ENCODE measurements around the gene ARID3B.
A peak's percentile ranks its signal among the peaks of the same experiment; 100 is the strongest.
"Not testable (repeated sequence)": the region's sequence is repeated elsewhere in the genome, so short reads cannot be mapped to it uniquely, and the experiment has no call there.

The ARID3B gene

DNA sequence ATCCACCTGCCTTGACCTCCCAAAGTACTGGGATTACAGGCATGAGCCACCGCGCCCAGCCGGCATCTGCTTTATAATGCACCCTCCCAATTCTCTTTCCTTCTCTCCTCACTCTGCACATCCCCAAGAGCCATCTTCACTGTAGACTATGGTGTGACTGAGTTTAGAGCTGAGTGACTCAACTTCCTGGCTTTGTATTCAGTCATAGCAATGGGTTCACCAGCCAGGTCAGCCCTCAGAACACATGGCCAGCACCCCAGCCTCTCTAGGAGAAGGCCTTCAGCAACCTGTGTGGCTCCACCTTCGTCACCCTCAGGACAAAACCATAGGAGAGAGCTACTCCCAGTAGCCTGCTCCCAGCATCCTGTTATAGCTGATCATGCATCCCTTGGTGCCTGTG lies 33.0 kb downstream of the ARID3B start:
- DNase-seq: peak; percentile 23

DNA sequence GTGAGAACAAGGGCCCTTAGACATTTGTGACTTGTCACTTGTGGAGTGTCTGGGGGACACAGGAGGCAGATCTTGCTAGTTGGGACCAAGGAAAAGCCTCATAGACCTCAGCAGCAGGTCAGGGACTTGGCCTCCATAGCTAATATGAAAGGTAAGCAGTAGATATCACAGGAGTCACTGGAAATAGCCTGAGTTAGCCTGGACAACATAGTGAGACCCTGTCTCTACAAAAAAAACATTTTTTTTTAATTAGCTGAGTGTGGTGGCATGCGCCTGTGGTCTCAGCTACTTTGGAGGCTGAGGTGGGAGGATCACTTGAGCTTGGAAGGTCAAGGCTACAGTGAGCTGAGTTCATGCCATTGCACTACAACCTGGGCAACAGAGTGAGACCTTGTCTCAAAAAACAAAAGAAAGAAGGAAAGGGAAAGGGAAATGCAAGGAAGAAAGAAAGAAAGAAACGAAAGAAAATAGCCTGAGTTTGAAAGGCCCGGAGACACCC lies 37.5 kb downstream of the ARID3B start:
- no peak for DNase-seq

DNA sequence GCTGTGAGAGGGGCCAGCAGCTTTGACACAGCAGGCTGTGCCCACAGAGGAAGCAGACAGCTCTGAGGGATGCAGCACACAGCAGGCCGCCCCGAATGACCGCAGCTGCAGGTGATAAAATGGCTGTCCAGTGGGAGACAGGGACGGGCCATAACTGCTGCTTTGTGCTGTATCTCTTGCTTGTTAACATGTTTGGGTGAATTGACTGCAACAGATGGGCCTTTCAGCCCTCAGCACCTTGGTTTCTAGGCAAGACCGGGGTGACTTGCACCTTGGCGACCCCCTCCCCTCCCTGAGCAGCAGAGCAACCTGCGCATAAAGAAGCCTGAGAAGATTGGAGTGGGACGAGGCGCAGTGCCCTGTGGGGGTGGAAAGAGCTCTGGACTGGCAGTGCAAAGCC lies 38.0 kb downstream of the ARID3B start:
- DNase-seq: no peak

DNA sequence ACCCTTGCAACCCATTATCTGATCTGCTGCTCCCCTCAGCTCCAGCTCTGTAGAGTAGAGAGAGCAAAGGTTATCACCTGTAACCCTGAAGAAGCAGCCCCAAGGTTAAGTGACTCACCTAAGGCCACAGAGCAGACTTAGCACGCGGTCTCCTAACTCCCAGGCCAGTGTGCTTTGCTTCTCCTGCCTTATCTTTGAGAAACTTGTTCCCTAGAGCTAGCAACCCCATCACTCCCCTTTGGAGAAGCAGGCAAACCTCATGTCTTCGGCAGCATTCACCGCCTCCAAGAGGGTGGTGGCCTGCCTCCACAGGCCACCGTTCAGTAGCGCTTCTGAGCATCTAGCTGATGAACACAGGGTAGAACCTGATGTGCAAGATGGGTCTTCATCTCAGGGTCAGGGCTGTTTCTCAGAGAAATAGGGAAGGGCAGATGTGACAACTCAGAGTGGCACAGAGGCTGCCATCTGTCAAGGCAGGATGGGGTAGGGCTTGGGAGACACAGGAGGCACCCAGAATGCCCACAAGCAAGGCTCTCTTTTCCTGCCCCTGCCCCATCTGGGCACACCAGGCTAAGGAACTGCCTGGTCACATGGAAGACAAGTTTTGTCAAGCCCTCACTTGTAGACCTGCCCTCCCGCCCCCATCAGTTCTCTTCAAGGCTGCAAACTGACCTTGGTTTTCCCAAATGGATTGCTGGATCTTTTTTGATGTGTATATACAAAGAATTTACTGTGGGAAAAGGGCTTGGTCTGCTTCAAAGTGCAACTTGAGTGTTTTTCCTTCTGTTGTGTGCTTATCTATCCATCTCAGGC lies 39.7 kb downstream of the ARID3B start:
- peak; percentile 20 for DNase-seq

DNA sequence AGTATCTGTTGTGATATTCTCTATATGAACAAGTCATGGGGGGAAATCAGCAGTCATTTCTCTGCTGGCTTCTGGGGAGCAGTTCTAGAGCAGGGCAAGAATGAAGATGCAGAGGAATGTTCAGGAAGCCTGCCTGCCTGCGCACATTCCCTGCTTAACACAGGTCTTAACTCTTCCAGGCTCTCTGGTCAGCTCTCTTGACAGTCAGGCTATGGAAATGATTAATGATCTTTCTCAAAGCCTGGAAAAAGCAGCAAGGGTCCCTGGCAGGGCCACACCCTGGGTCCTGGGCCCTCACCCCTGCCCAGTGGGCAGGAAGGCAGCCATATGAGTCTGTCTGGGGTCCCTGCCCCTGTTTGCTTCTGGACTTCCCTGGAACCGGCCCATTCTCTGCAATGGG lies 43.2 kb downstream of the ARID3B start:
- no peak for DNase-seq

DNA sequence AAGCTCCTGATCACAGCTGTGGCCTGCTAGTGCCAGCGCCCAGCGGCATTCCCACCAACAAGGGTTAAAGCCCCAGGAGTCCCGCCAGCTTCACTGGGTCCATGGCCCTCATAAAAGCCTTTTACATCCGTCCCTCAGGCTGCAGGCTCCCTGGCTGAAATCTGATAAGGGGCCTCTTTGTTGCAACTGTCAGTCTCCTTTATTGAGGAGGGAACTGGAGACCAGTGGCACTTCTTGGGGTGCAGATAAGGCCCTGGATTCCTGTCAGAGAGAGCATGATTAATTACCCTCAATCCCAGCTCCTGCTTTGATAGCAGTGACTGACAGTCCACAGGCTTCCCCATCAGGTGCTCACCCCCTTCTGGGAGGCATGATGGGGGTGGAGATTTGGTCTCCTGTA lies 43.8 kb downstream of the ARID3B start:
- DNase-seq: no peak

DNA sequence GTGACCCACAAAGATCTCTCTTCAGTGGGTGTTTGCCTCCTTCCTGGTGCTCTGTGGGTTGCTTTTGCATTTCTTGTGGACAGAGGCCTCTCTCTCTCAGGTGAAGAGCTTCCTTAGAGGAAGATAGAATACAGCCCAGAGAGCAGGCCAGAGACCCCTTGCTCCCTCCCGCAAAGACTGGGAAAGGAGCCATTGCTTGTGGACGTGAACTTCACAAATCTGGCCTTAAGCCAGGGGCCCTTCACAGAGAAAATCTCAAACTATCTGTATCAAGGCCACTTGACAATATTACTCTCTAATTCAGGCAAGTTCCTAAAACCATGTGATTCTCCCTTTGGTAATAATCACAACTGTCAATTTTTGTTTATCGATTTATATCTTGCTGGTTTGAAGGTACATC lies 44.2 kb downstream of the ARID3B start:
- no peak for DNase-seq

DNA sequence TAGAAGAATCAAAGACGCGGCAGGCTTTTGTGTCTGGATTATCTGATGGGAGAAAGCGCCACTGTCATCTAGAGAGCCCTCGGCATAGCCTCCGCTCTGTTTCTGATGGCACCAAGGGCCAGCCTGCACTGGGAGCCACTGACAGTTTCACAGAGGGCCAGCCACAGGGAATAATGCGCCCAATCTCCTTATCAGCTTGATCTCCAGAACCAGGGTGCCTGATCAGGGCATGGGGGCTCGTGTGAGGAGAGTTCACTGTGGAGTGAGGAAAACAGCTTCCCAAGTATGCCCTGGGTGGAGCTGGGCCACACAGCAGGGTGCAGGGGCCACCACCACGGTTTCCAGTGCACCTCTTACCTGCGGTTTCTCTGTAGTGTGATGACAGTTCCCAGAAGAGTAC lies 44.8 kb downstream of the ARID3B start:
- DNase-seq: no peak

DNA sequence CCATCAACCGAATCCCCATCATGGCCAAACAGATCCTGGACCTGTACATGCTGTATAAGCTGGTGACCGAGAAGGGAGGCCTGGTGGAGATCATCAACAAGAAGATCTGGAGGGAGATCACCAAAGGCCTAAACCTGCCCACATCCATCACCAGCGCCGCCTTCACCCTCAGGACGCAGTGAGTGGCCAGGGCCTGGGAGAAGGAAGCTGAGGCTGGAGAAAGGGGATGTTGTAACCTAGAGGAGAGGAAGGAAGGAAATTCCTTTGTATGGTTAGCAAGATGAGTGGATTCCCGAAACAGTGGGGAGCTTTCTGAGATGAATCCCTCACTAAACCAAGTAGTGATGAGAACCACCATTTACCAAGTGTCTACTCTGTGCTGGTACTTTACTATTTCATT lies 48.8 kb downstream of the ARID3B start:
- no peak for DNase-seq

DNA sequence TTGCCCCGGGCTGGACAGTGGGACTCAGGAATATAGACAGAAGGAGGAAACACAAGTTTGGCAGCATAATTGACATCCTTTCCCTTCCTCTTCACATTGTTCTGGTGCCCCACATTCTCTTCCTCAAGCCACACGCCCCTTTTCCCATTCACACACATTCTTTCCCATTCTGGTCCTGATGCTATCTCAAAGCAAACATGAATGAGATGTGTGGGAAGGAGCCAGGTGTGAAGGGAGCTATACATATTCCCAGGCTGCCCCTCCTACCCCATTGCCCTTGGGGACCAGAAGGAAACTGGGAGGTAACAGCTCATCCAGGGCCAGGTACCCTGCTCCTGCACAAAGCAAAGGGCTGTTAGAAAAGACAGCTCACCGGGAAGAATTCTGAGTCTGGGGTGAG lies 51.2 kb downstream of the ARID3B start:
- no peak for DNase-seq

DNA sequence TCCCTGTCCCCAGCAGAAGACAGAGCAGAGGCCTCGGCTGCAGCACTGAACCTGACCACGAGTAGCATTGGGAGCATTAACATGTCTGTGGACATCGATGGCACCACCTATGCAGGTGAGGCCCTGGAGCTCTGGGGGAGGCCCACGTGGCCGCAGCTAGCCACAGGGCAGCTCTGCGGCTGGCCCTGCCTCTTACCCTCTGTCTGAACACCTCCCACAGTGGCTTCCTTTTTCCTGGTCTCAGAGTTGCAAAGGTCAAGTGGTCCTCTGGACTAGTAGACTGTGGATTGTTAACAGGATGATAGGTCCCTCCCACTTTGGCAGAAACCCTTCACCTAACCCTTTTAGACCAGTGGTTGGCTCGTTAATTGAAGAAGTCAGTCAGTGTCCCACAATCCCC lies 52.1 kb downstream of the ARID3B start:
- DNase-seq: no peak

DNA sequence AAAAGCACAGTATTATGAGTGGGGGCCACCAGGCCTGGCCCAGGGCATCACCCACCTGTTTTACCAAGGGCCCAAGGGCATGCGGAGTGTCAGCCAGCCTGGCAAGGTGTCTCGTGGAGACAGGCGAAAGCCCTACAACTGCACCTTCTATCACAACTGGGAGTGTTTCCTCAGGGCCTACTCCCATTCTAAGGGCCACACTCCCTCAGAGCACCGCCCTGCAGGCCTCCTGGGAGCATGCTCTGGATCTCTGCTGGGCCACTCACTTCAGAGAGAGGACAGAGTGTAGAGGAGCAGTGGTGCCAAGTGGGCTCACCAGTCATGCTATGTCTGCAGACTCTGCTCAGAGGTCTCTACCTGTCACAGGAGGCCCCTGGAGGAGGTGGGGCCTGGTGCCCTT lies 53.4 kb downstream of the ARID3B start:
- DNase-seq: no peak

DNA sequence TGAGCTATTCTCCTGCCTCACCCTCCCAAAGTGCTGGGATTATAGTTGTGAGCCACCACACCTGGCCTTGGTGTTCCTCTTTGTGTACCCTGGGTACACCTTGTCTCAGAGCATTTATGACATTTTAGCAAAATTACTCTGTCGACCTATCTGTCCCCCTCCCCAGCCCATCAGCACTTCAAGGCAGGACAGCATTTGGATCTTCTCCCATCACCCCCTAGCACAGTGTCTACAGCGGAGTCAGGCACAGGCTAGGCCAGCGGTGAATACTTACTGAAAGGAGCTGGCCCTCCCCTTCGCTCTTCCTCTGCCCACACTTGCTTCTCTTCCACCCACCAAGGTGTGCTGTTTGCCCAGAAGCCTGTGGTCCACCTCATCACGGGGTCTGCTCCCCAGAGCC lies 54.3 kb downstream of the ARID3B start:
- no peak for DNase-seq

DNA sequence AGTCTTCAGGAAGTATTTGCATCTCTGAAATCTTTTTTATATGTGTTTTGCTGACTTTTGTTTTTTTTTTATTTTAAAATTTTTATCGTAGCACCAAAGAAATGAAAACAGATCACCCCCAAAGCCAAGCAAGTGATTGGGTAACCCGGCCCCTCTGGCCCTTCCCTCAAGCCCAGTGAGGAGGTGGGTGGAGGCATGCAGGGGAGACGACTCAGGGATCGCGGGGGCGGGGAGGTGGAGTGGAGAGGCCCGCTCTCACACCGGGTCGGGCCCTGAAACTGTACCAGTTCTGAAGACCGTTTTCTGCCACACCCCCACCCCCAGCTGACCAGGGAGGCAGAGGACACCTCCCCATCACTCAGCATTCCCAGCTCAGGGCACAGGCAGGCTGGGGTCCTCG lies 55.7 kb downstream of the ARID3B start:
- DNase-seq: not testable (repeated sequence)

DNA sequence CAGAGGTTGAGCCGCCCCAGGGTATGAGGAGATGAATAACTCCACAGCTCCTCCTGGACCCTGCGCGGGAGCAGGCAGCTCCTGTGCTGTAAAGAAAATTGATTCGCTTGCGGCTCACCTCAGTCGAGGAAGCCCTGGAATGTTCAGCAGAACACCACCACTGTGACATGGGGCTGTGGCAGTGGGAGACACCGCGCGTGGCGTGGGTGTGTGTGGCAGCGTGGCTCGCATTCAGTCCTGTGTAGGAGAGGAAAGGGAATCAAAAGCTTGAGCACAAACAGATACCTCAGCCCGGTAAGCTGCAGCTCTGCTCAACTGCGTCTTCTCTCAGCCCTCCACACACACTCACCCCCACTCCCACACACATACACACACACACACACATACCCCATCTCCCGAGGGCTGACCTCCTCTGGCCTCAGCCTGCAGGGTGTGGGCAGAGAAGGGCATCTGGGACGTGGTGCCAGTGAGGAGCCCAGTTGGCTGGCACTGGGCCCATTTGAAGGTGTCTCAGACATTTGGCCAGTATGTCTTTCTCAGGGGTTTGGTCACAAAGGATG lies 56.2 kb downstream of the ARID3B start:
- not testable (repeated sequence) for DNase-seq

DNA sequence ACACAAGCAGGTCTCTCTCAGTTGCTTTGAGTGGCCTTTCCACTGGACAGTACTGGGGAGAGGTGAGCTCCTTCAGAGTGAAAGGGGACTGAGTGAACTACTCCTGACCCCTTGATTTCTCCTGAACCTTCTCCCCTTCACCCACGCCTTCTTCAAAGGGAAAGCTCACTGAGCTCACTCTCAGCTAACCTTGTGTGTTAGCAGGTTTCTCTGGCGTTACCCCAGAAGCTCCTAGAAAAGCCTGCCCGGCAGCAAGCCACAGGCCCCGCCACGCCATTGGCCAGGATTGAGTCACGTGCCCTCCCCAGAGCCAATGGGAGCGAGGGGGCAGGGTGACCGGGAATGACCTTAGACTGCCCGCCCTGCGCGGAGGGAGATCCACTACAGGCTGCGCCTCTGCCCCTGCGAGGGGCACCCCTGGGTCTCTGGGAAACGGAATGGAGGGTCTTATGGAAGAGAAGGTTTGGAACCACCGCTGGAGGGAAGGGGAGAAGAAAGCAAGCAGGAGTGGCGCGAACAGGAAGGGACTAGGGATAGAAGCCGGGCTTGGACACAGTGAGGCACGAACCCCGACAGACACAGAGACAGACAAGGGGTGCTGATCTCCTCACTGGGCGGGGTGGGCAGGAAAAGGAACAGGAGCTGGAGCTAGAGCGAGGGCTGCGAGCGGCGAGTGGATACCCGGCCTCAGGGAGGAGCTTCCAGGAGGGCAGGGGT lies 57.3 kb downstream of the ARID3B start:
- peak; percentile 91 for DNase-seq

DNA sequence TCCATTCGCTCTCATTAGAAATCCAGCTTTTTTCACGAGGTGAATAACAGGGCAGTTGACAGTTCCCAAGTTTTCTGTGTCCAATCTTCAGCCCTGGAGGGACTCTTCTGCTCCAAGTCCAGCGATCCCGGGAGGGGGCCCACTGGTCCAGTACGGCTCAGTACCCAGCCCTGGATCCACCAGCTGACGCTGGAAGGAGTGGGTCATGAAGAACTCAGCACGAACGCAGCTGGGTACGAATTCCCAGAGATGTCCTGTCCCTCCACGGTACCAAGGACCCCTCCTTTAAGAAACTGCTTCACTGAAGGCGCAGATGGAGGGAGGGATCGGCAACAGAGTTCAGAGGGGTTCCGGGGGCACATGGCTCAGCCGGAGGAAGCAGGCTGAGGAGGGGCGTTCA lies 58.1 kb downstream of the ARID3B start:
- no peak for DNase-seq

DNA sequence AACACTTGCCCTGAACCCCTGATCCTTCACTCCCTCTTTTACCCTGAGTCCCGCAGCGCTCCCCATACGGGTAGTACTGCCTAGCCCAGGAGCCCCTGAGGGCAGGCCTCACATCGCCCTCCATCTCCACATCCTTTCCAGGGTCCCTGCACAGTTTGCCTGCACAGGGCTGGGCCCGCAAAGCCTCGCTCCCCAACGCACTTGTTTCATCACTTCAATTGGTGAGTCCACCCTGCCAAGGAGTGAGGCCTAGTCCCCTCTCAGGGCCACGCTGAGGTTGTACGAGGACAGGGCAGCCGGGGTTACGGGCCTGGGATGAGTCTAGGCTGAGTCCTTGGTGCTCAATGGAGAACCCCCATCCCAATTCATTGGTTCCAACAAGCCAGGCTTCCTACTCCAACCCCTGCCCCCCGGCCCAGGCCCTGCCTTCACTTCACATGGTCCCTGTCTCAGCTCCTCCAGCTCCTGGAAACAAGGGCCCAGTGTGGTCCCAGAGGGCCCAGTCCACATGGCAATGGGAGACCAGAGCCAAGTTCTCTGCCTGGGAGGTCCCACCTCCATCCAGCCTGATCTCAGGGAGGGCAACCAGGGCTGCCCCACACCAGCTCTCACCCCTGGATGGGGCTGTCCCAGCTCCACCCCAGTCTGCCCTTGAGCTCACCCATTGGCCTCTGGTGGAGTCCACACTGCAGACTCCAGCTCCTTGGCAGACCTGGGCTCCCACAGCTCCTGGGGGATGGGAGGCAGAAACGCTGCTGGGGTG lies 62.2 kb downstream of the ARID3B start:
- no peak for DNase-seq

DNA sequence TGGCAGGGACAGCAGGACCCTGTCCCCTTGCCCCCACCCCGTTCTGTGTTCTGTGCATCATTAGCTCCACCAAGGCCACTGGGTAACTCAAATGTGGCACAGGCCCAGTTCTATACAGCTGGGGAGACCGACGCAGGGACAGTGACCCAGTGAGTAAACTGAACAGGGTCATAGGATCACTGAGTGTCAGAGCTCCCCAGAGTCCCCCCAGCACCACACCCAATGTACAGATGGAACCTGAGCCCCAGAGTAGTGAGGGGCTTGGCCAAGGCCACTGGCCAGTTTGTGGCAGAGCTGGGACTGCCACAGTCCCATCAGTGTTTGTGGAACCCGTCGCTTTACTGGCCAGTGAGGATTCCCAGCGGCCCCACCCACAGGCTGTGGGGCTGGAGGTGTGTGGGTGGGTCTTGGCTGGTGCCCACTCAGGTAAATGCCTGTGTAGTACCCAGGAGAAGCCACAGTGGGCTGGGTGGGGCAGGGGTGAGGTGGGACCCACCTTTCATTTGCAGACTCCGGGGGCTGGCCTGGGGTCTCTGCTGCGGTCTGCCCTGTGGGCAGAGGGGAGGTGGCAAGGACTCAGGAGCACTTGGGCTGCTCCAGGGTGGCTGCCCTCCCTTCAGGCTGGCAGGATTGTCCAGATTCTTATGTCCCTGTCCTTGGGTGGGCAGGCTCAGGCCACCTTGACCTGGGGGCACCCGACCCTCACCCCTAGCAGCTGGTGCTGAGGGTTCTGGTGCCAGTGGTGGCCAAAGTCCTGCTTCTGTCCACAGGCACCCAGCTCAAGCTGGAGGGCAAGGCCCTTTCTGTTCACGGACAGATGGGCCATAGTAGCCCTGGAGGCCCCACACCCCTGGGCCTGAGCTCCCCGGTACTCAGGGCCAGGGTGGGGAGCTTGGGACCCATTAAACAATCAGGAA lies 63.0 kb downstream of the ARID3B start:
- no peak for DNase-seq

DNA sequence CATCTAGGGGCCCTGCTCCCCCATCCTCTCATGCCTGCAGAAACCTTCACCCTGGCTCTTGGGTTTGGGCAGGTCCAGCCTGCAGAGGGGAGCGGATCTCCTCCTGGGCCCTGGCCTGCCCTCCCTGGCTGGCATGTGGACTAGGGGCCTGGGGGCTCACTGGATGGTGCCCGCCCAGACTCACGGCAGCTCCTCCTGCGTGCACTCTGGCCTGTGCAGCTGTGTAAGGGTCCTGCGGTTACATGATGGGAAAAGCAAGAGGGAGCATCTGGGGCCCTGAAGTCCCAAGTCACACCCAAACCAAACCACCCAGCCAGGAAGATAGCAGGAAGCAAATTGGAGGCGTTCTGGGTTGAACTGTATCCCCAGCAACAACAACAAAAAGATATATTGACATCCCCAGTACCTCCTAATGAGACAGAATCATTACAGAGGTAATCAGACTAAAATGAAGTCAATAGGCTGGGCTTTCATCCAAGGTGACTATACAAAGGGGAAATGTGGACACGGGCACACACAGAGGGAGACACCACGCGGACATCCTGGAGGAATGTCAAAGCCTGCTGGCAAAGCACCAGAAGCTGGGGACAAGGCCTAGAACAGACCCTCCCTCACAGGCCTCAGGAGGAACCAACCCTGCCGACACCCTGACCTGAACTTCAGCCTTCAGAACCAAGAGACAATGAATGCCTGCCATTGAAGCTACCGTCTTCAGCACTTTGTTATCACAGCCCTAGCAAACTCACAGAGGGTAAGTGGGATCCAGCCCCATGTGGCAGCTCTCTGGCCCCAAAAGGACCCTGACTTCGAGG lies 64.2 kb downstream of the ARID3B start:
- no peak for DNase-seq

DNA sequence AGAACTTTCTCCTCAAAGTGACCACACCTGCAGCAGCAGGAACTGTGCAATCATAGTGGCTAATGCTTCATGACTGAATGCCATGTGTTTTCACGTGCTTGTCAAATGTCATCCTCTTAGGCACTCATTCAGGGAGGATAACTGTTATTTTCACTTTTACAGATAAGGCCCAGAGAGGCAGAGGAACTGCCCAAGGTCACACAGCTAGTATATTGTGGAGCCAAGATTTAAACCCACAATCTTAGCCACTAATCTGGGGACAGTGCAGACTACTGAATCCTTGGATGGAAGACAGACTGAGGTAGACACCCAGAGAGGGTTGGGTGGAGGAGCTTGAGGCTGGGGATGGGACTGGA lies 64.8 kb downstream of the ARID3B start:
- no peak for DNase-seq
